Cerebellar cortex (tissue), 1 donor: ENCODE measurements around the gene SETBP1.

ENCODE experiments used
- DNase-seq: peaks from one replicate; pipeline ENCODE4 v3.0.0-alpha.2; 2015; ENCODE audit warnings: low spot score

Gene SETBP1

GRCh38 chr18:45066886-45067285 is 386.2 kb downstream of the SETBP1 start:
- DNase-seq, result no peak

DNA sequence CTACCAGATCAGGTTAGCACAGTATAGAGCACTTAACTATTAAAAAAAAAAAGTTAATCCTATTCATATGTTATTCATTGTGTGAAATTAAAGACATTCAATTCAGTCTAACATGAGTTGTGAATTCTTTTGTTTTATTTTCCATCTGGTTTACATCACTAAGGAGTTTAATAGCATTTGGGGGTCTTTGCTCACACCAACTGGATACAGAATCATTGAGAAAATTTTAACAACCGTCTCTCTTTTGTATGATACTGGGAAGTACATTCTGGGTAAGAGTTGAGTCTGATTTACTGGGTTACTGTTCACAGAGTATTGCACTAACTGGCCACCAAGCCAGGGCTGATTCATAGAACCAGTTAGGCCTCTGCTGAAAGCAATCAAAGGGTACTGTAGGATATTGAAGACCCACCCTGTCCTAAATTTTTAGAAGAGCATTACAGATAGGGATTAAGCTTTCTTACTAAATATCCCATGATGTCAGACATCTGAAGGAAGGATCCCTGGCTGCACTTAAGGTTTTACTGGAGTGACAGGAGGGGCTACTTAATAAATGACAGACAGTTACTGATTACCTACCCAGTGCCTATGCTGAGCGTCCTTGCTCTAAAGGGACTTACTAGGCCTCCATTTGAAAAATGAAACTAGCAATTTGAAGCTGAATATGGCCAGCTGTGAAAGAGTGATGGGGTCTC is 387.9 kb downstream of the SETBP1 start:
- DNase-seq, result no peak

GRCh38 chr18:45069546-45069945 is 388.9 kb downstream of the SETBP1 start:
- DNase-seq, result no peak

DNA sequence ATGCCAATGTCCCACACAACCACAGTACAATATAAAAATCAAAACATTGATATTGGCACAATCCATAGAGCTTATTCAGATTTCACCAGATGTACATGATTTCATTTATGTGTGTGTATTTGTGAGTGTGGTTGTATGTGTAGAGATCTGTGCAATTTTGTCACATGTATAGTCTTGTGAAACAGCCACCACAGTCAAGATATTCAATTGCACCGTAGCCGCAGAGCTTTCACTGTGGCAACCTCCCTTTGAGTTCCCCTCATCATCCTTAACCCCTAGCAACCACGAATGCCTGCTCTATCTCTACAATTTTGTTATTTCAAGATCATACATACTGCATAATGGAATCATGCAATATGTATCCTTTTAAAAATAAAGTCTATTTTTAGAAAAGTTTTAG is 391.3 kb downstream of the SETBP1 start:
- no peak for DNase-seq

GRCh38 chr18:45073556-45073955 is 392.9 kb downstream of the SETBP1 start:
- DNase-seq, result no peak

GRCh38 chr18:45081566-45082181 is 401.0 kb downstream of the SETBP1 start:
- no peak for DNase-seq

- DNase-seq, result no peak
Observed at GRCh38 chr18:45083226-45083855, 402.7 kb downstream of the SETBP1 start.

DNA sequence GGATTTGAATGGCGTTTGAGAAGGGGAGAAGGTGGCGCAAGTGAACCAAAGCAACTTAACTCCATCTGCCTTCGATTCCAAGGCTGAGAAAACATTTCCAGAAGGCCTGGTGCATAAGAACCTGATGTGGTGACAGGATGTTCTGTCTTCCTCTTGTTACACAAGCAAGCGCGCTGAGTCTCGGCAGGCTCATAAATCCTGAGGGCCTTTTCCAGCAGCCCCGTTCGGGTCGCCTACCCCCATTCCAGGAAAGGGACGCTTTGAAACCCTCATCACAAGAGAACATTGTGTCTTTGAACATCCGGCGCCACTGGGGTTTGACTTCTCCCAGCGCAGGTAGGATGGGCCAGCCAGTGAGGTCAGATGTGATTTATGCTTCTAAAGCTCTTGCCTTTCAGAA is 403.5 kb downstream of the SETBP1 start:
- no peak for DNase-seq

GRCh38 chr18:45085916-45086624 is 405.4 kb downstream of the SETBP1 start:
- DNase-seq, result no peak

GRCh38 chr18:45086777-45087176 is 406.1 kb downstream of the SETBP1 start:
- no peak for DNase-seq

DNA sequence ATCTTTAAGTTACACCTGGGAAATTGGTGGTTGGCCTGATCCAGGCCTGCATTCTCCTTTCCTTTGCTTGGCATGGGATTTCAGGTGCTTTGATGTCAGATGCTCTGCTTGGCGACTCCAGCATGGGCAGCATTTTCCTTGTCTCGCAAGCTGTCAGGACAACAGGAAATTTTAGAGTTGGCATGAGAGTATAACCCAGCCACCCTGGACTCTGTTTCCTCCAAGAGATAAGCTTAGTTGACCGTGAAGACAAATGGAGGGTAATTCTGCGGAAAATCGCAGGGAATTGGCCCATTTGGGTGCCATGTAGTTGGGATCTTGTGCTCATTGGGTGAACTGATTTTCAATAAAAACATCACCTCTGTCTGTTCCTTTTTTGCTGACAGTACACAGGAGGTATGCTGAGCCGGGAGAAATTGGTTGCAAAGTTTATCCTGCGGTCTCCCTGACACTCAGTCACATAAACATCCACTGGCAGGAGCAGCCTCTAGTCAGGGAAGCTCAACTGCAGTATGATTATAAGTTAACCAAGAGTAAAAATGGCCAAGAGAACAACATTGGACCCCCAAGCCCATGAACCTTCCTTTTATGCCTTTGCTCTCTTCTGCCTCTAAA is 409.9 kb downstream of the SETBP1 start:
- DNase-seq, result peak; percentile 73

DNA sequence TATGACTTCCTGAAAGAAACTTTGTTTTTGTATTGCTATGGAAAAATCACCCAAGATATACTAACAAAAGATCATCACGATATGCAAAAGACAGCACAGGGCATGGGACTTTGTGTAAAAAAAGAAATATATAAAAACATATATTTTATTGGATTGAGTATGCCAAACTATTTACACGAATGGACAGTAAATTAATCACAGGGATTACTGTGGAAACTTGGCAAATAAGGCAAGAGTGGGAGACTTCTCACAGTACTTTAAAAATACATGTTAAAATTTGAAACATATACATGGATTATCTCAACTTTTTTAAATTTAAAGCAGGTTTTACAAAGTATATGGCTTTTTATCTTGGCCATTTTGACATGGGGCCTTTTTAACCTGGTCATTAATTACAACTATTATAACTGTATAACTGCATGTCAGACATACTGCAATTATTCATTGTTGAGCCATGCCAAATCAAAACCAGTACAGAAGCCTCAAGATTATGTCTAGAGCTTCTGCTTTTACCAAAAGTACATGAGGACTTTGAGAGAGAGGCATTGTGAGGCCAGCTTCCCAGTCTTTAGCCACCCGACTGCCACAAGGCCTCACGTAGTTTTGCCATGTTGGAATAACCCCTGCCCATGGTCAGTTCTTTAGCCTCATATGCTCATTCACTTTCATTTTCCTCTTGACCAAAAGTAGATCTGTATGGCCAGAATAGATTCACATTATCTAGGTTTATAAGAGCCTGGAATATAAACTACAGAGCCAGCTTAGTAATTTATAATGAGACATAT is 419.8 kb downstream of the SETBP1 start:
- DNase-seq, result no peak

DNA sequence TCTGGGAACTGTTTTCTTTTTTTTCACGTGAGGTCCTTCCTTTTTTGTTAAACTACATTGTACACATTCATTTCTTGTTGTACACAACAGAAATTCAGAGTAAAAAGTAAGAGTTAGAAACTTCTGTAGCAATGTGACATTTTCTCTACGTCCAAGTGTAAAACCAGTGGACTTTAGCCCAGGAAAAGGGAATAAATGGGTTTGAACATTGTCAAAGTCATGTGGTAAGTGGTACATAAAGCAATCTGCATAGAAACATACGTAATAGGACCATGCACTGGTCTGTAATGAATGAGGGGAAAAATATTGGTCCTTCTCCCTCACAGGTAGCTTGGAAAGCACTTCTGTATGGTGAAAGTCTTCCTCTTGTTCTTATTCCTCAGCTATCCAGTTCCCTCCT is 421.4 kb downstream of the SETBP1 start:
- no peak for DNase-seq

- no peak for DNase-seq
Observed at GRCh38 chr18:45102863-45103262, 422.2 kb downstream of the SETBP1 start.

GRCh38 chr18:45103319-45104048 is 422.8 kb downstream of the SETBP1 start:
- DNase-seq, result no peak

GRCh38 chr18:45104049-45104395 is 423.3 kb downstream of the SETBP1 start:
- DNase-seq, result no peak

- DNase-seq, result no peak
Observed at GRCh38 chr18:45106331-45106774, 425.7 kb downstream of the SETBP1 start.

- no peak for DNase-seq
Observed at GRCh38 chr18:45107425-45107824, 426.7 kb downstream of the SETBP1 start.

DNA sequence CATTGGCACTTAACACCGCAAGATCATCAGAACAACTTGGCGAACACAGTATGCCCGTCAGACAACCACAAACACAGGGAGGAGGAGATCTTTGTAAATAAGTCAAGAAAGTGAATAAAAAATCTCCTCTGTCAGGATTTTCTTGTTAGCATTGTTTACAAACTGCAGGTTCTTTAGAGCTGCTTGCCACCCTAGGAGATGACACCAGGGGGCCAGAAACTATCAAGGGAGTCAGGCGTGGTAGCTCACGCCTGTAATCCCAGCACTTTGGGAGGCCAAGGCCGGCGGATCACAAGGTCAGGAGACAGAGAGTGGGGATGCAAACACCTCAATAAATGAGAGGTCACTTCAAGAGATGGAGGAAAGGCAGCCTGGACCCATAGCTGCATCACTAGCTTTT is 428.1 kb downstream of the SETBP1 start:
- DNase-seq, result no peak

GRCh38 chr18:45109271-45109670 is 428.6 kb downstream of the SETBP1 start:
- DNase-seq, result no peak

DNA sequence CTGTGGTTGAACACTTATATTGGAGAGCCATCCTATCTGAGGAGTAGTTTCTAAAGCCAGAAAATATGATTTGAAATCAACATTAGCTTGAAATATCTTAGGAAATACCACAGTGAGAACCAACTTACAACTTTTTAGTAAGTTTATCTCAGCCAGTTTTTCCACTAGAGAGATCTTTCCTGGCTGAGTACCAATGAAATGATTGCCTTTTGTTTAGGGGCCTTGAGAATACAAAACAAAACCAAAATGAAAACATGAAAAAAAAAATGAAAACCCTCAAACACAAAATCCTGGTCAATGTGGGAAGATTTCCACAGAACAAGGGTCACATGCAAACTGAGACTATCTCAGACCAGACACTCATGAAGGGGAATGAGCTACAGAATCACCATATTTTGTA is 429.0 kb downstream of the SETBP1 start:
- no peak for DNase-seq
